HG03097 (cell line): ENCODE data around the gene RFX1.
"Not testable (repeated sequence)": the region's sequence is repeated elsewhere in the genome, so short reads cannot be mapped to it uniquely, and the experiment has no call there.

ENCODE experiments used
- ATAC-seq: cut with Tn5 transposase; IDR thresholded peaks from one replicate; pipeline ENCODE4 v1.9.1; 2021; ENCODE audit not compliant: unreplicated experiment, low FRiP score

The RFX1 gene

GRCh38 chr19:13980340-13980739 is 25.8 kb downstream of the RFX1 start:
- no peak for ATAC-seq

- ATAC-seq = no peak
Observed at GRCh38 chr19:13979686-13980085, 26.4 kb downstream of the RFX1 start.

GRCh38 chr19:13979244-13979615 is 26.9 kb downstream of the RFX1 start:
- ATAC-seq = no peak

- ATAC-seq = no peak
Observed at GRCh38 chr19:13978351-13979243, 27.5 kb downstream of the RFX1 start.

- ATAC-seq = no peak
Observed at GRCh38 chr19:13977803-13978202, 28.3 kb downstream of the RFX1 start.

- ATAC-seq = no peak
Observed at GRCh38 chr19:13976446-13976845, 29.7 kb downstream of the RFX1 start.

GRCh38 chr19:13975870-13976269 is 30.2 kb downstream of the RFX1 start:
- no peak for ATAC-seq

GRCh38 chr19:13974073-13974472 is 32.0 kb downstream of the RFX1 start:
- no peak for ATAC-seq

GRCh38 chr19:13973479-13973878 is 32.6 kb downstream of the RFX1 start:
- not testable (repeated sequence) for ATAC-seq

- ATAC-seq = no peak
Observed at GRCh38 chr19:13972368-13973155, 33.6 kb downstream of the RFX1 start.

GRCh38 chr19:13971868-13972267 is 34.3 kb downstream of the RFX1 start:
- not testable (repeated sequence) for ATAC-seq

GRCh38 chr19:13969897-13970296 is 36.2 kb downstream of the RFX1 start:
- no peak for ATAC-seq

- ATAC-seq = no peak
Observed at GRCh38 chr19:13968999-13969398, 37.1 kb downstream of the RFX1 start.

GRCh38 chr19:13968383-13968935 is 37.7 kb downstream of the RFX1 start:
- ATAC-seq = no peak

- ATAC-seq = not testable (repeated sequence)
Observed at GRCh38 chr19:13967206-13967605, 38.9 kb downstream of the RFX1 start.

- ATAC-seq = no peak
Observed at GRCh38 chr19:13966684-13967128, 39.4 kb downstream of the RFX1 start.

- no peak for ATAC-seq
Observed at GRCh38 chr19:13965926-13966683, 40.0 kb downstream of the RFX1 start.

- ATAC-seq = no peak
Observed at GRCh38 chr19:13965377-13965896, 40.7 kb downstream of the RFX1 start.

- ATAC-seq = no peak
Observed at GRCh38 chr19:13964776-13965175, 41.3 kb downstream of the RFX1 start.

- no peak for ATAC-seq
Observed at GRCh38 chr19:13963603-13964105, 42.5 kb downstream of the RFX1 start.
